Endodermal cell (in vitro differentiated cells): Measurements from ENCODE around the gene RABGAP1L. TPM values are rescaled to one million over a fixed set of nuclear protein-coding genes. Genes with fewer than 3 reads are reported as not detected.

ENCODE experiments used
- DNase-seq: peaks from one replicate; pipeline ENCODE4 v3.0.0-alpha.2; 2017
- H3K27ac ChIP-seq: 2 replicates; pipeline ENCODE4 v1.5.1; 2013; ENCODE audit warnings: mild to moderate bottlenecking, low read depth, low read length, moderate library complexity
- H3K27me3 ChIP-seq: 2 replicates; pipeline ENCODE4 v1.6.1; 2013; ENCODE audit warnings: mild to moderate bottlenecking, low read length, moderate library complexity; ENCODE audit not compliant: insufficient read depth, control insufficient read depth, poor library complexity, severe bottlenecking
- H3K36me3 ChIP-seq: 2 replicates; pipeline ENCODE4 v1.7.0; 2013; ENCODE audit warnings: mild to moderate bottlenecking, low read length, moderate library complexity; ENCODE audit not compliant: control insufficient read depth, insufficient read depth
- H3K4me1 ChIP-seq: one replicate; pipeline ENCODE4 v1.7.0; 2013; ENCODE audit warnings: low read length; ENCODE audit not compliant: control insufficient read depth, insufficient read depth
- H3K4me3 ChIP-seq: 2 replicates; pipeline ENCODE4 v1.5.1; 2013; ENCODE audit warnings: mild to moderate bottlenecking, low read length, moderate library complexity
- H3K9ac ChIP-seq: 2 replicates; pipeline ENCODE4 v1.6.1; 2013; ENCODE audit warnings: mild to moderate bottlenecking, low read length, moderate library complexity; ENCODE audit not compliant: poor library complexity, severe bottlenecking; ENCODE audit errors: extremely low read depth
- H3K9me3 ChIP-seq: 2 replicates; pipeline ENCODE4 v1.6.1; 2013; ENCODE audit warnings: mild to moderate bottlenecking, low read length, moderate library complexity; ENCODE audit not compliant: control insufficient read depth
- H3K27ac Mint-ChIP-seq: 2 replicates; pipeline ENCODE4 v1.8.0; 2020; ENCODE audit warnings: mixed read lengths
- H3K27me3 Mint-ChIP-seq: 2 replicates; pipeline ENCODE4 v1.8.0; 2021; ENCODE audit warnings: mild to moderate bottlenecking, mixed read lengths; ENCODE audit not compliant: insufficient read depth
- H3K36me3 Mint-ChIP-seq: 2 replicates; pipeline ENCODE4 v1.8.0; 2020; ENCODE audit warnings: low read depth, mixed read lengths
- H3K4me1 Mint-ChIP-seq: 2 replicates; pipeline ENCODE4 v1.8.0; 2020; ENCODE audit warnings: mixed read lengths
- H3K4me3 Mint-ChIP-seq: 2 replicates; pipeline ENCODE4 v1.8.0; 2020; ENCODE audit warnings: mild to moderate bottlenecking, moderate library complexity, mixed read lengths
- H3K9me3 Mint-ChIP-seq: 2 replicates; pipeline ENCODE4 v1.8.0; 2020; ENCODE audit warnings: mild to moderate bottlenecking, mixed read lengths
- WGBS, 2 experiments: methylation state at CpG; one replicate each; pipeline versions ENCODE4 v1.1.5 to v1.1.7; 2013; ENCODE audit warnings: missing lambda C conversion rate in 2 of 2, mixed read lengths in 1 of 2; ENCODE audit not compliant: insufficient coverage in 1 of 2, insufficient read length in 1 of 2; 5-methylcytosine and 5-hydroxymethylcytosine counted together
- total RNA-seq, 2 donors: library from RNA; stranded (reverse); fragmentation: NEBNext Ultra II Directional in 1 of 2; extraction: Animal tissue kit (Norgen Biotek cat#: 25700) in 1 of 2; gene quantifications; 2 replicates in 1 of 2; 3 replicates in 1 of 2; pipeline ENCODE4 v1.2.1, GENCODE V29; 2021
- TF ChIP-seq, protein P1 (sequence below): fragments of 200-600 bp; sonication (generic); conservative IDR thresholded peaks from 2 replicates; pipeline ENCODE4 v1.5.0; 2021; ENCODE audit warnings: antibody characterized with exemption, mild to moderate bottlenecking

The RABGAP1L gene
- total RNA-seq, 2 donors from 2014 or later: 32.5 to 36.9 TPM

DNA sequence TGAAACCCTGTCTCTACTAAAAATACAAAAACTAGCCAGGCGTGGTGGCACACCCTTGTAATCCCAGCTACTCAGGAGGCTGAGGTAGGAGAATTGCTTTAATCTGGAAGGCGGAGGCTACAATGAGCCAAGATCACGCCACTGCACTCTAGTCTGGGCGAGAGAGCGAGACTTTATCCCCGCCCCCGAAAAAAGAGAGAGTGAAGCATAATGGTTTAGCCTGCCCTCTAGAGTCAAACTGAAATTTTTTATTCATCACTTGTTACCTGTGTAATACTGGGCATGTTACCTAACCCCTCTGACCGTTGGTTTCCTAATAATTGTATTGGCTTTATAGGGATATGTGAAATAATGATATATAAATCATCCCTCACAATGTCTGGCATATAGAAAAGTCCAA, 307.3 kb downstream of the RABGAP1L start:
- peaks cover 1% of the 10 kb centered on the region for H3K9me3 Mint-ChIP-seq
- no peaks in the 10 kb centered on the region for H3K27me3 Mint-ChIP-seq
- no peaks in the 10 kb centered on the region for H3K36me3 Mint-ChIP-seq
- no peak overlapping the region for H3K27ac ChIP-seq
- no peak for DNase-seq
- H3K4me3 ChIP-seq: no peak overlapping the region
- no peak overlapping the region for H3K9ac ChIP-seq
- no peaks in the 10 kb centered on the region for H3K27me3 ChIP-seq
- no peaks in the 10 kb centered on the region for H3K9me3 ChIP-seq
- H3K4me3 Mint-ChIP-seq: no peak overlapping the region
- no peak overlapping the region for H3K27ac Mint-ChIP-seq
- H3K4me1 Mint-ChIP-seq: no peaks in the 10 kb centered on the region
- TF ChIP-seq, protein P1, sequence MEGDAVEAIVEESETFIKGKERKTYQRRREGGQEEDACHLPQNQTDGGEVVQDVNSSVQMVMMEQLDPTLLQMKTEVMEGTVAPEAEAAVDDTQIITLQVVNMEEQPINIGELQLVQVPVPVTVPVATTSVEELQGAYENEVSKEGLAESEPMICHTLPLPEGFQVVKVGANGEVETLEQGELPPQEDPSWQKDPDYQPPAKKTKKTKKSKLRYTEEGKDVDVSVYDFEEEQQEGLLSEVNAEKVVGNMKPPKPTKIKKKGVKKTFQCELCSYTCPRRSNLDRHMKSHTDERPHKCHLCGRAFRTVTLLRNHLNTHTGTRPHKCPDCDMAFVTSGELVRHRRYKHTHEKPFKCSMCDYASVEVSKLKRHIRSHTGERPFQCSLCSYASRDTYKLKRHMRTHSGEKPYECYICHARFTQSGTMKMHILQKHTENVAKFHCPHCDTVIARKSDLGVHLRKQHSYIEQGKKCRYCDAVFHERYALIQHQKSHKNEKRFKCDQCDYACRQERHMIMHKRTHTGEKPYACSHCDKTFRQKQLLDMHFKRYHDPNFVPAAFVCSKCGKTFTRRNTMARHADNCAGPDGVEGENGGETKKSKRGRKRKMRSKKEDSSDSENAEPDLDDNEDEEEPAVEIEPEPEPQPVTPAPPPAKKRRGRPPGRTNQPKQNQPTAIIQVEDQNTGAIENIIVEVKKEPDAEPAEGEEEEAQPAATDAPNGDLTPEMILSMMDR: no peak
- H3K36me3 ChIP-seq: no peaks in the 10 kb centered on the region
- H3K4me1 ChIP-seq: peaks cover under 1% of the 10 kb centered on the region
- WGBS, 2 experiments: 88 to 95% methylated on average over 7 of the region's 8 CpGs

DNA sequence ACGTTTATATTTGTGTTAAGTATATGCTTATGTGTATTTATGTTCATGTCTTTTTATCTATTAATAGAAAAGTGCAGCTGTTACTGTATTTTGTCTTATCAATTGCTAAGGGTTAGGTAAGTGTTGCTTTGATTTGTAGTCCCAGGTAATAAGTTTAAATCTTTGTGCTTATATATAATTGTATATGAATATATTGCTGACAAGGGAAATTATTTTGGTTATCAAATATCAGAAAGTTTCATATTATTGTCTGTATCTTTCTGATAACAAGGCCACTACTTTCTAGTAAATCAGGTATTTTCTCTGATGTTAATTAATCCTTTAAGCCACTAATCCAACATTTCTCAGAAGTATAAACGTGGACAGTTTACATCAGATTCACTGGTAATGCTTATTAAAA, 309.7 kb downstream of the RABGAP1L start:
- no peaks in the 10 kb centered on the region for H3K36me3 Mint-ChIP-seq
- WGBS, 2 experiments: 78 to 90% methylated on average over 2 of the region's 2 CpGs
- H3K27me3 ChIP-seq: no peaks in the 10 kb centered on the region
- H3K4me1 ChIP-seq: no peaks in the 10 kb centered on the region
- H3K36me3 ChIP-seq: no peaks in the 10 kb centered on the region
- DNase-seq: no peak
- no peak overlapping the region for H3K9ac ChIP-seq
- no peak overlapping the region for H3K4me3 ChIP-seq
- H3K9me3 Mint-ChIP-seq: no peaks in the 10 kb centered on the region
- H3K27me3 Mint-ChIP-seq: no peaks in the 10 kb centered on the region
- H3K9me3 ChIP-seq: no peaks in the 10 kb centered on the region
- no peaks in the 10 kb centered on the region for H3K4me1 Mint-ChIP-seq
- H3K27ac ChIP-seq: no peak overlapping the region
- TF ChIP-seq, protein P1: no peak
- no peak overlapping the region for H3K4me3 Mint-ChIP-seq
- no peak overlapping the region for H3K27ac Mint-ChIP-seq

DNA sequence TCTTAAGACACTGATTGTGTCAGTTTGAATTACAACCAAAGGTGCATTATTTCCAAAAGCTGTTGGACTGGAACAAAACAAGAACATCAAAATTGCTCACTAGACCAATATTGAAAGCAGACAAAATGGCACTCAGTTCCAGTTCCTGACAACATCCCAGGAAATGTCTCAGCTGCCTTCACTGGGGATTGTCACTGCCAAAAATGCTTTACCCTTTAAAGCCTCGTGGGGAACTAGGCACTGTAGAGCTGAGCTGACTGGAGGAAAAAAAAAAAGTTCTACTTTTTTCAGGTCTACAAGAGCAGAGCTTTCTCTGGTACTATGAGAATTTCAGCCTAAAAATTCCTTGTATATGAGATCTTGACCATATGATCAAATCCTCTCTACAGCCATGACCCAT, 310.4 kb downstream of the RABGAP1L start:
- no peaks in the 10 kb centered on the region for H3K4me1 ChIP-seq
- no peak overlapping the region for H3K9ac ChIP-seq
- Mint-ChIP-seq H3K36me3 (no peaks in the 10 kb centered on the region), H3K4me3 (no peak overlapping the region), H3K9me3 (no peaks in the 10 kb centered on the region), H3K27ac (no peak overlapping the region), H3K4me1 (no peaks in the 10 kb centered on the region), H3K27me3 (no peaks in the 10 kb centered on the region)
- no peaks in the 10 kb centered on the region for H3K9me3 ChIP-seq
- H3K27me3 ChIP-seq: no peaks in the 10 kb centered on the region
- 75 to 76% methylated on average over 1 of the region's 1 CpG for WGBS, 2 experiments
- TF ChIP-seq, protein P1: no peak
- no peak for DNase-seq
- H3K4me3 ChIP-seq: no peak overlapping the region
- no peak overlapping the region for H3K27ac ChIP-seq
- H3K36me3 ChIP-seq: no peaks in the 10 kb centered on the region
